Transverse colon (tissue), 4 donors: ENCODE data around the gene CADPS2. TPM values are rescaled to one million over a fixed set of nuclear protein-coding genes. Genes with fewer than 3 reads are reported as not detected.
A peak's percentile ranks its signal among the peaks of the same experiment; 100 is the strongest.
"Not testable (repeated sequence)": the region's sequence is repeated elsewhere in the genome, so short reads cannot be mapped to it uniquely, and the experiment has no call there.

ENCODE experiments used
- DNase-seq: peaks from one replicate; pipeline ENCODE4 v3.0.0-alpha.2; 2019
- H3K27ac ChIP-seq, 4 donors: fragments of 200-600 bp; sonication (generic); 2 replicates each; pipeline ENCODE4 v1.5.1; 2016 to 2018; ENCODE audit warnings: inconsistent platforms in 4 of 4
- H3K27me3 ChIP-seq: fragments of 200-600 bp; sonication (generic); 2 replicates; pipeline ENCODE4 v1.5.1; 2017; ENCODE audit warnings: inconsistent platforms
- H3K36me3 ChIP-seq, 4 donors: fragments of 200-600 bp; sonication (generic); 2 replicates each; pipeline ENCODE4 v1.5.1; 2017 to 2019; ENCODE audit warnings: inconsistent platforms in 4 of 4
- H3K4me1 ChIP-seq, 4 donors: fragments of 200-600 bp; sonication (generic); 2 replicates each; pipeline ENCODE4 v1.5.1; 2017 to 2020; ENCODE audit warnings: inconsistent platforms in 4 of 4
- H3K4me3 ChIP-seq, 4 donors: fragments of 200-600 bp; sonication (generic); 1 replicate in 1 of 4; 2 replicates in 3 of 4; pipeline versions ENCODE4 v1.5.1 to v1.6.1; 2017 to 2019; ENCODE audit warnings: inconsistent platforms in 4 of 4
- H3K9me3 ChIP-seq, 2 donors: fragments of 200-600 bp; sonication (generic); 2 replicates each; pipeline ENCODE4 v1.5.1; 2017 to 2019; ENCODE audit warnings: inconsistent platforms in 2 of 2
- CTCF ChIP-seq, 5 experiments: fragments of 200-600 bp in 3 of 5; fragments of 450-650 bp in 2 of 5; sonication (generic) in 3 of 5; IDR thresholded peaks; 1 replicate in 2 of 5; 2 replicates in 3 of 5; pipeline ENCODE4 v1.5.1; 2016 to 2017; ENCODE audit warnings: antibody characterized with exemption in 5 of 5, inconsistent platforms in 3 of 5, mild to moderate bottlenecking in 2 of 5, moderate library complexity in 1 of 5
- EP300 ChIP-seq: sonication (generic); formaldehyde crosslinking; IDR thresholded peaks from one replicate; pipeline ENCODE4 v1.6.1; 2017; ENCODE audit warnings: antibody characterized with exemption, low read depth
- POLR2A ChIP-seq: fragments of 450-650 bp; IDR thresholded peaks from one replicate; pipeline ENCODE4 v1.6.1; 2016; ENCODE audit warnings: antibody characterized with exemption, mild to moderate bottlenecking, moderate library complexity
- POLR2AphosphoS5 ChIP-seq, 3 donors: sonication (generic); formaldehyde crosslinking; IDR thresholded peaks; one replicate each; pipeline ENCODE4 v1.6.1; 2016; ENCODE audit warnings: antibody characterized with exemption in 3 of 3
- WGBS, 2 donors: methylation state at CpG; one replicate each; pipeline ENCODE4 v1.1.5; 2018; ENCODE audit warnings: low coverage in 1 of 2; 5-methylcytosine and 5-hydroxymethylcytosine counted together
- in situ Hi-C, 4 donors: fragments of 200-750 bp; cut with MboI; loops; one replicate each; pipeline versions ENCODE4 v1.15.0 to v1.15.1; 2017; ENCODE audit warnings: low sequenced_read_pairs in 3 of 4, low pct_ligation_motif_present in 1 of 4, low pct_unique_long_range_greater_than_20kb in 1 of 4
- intact Hi-C: fragments of 100-400 bp; cut with DNase I; formaldehyde crosslinking; loops from one replicate; pipeline ENCODE4 v1.15.1; 2023; ENCODE audit warnings: low total_unique reads
- total RNA-seq, 4 donors: library from RNA; depleted of rRNA; stranded (reverse); fragments of >200 nt; gene quantifications; one replicate each; pipeline ENCODE4 v1.1.0, GENCODE V29; 2016

The CADPS2 gene
- total RNA-seq, 4 donors from 2014 or later: 9.0 to 15.2 (median 12.6) TPM

GRCh38 chr7:122684504-122684903 is 201.8 kb downstream of the CADPS2 start:
- peaks cover 0 to 2% (median 0%) of the 10 kb centered on the region in 4 donors for H3K4me1 ChIP-seq
- H3K27me3 ChIP-seq: no peaks in the 10 kb centered on the region
- H3K36me3 ChIP-seq: no peaks in the 10 kb centered on the region
- WGBS, 2 donors: 66 to 80% methylated on average over 2 of the region's 2 CpGs
- H3K9me3 ChIP-seq: no peaks in the 10 kb centered on the region
- in situ Hi-C loops: loop anchor here in 1 of 4 donors (25.0 kb wide), 1 partner anchor 97 kb away; no protein-coding TSS in a partner anchor
- DNase-seq: no peak
- intact Hi-C loops: no loop called here
- no peak overlapping the region for H3K4me3 ChIP-seq
- TF ChIP-seq POLR2A (no peak), EP300 (no peak), POLR2AphosphoS5 (IDR thresholded peaks at IDR 0.05) (no peak), CTCF (IDR thresholded peaks at IDR 0.05) (no peak)
- H3K27ac ChIP-seq: no peak overlapping the region

- intact Hi-C loops (no loop called here), in situ Hi-C loops (loop anchor here in 1 of 4 donors (25.0 kb wide), 1 partner anchor 96 kb away; no protein-coding TSS in a partner anchor)
- Histone ChIP-seq H3K4me1 (peaks cover 0 to 5% (median 0%) of the 10 kb centered on the region in 4 donors), H3K27me3 (no peaks in the 10 kb centered on the region), H3K9me3 (no peaks in the 10 kb centered on the region), H3K27ac (no peak overlapping the region), H3K36me3 (no peaks in the 10 kb centered on the region), H3K4me3 (no peak overlapping the region)
- WGBS, 2 donors: 77 to 80% methylated on average over 4 to 8 of the region's 8 CpGs
- TF ChIP-seq POLR2AphosphoS5 (IDR thresholded peaks at IDR 0.05) (no peak), POLR2A (no peak), CTCF (IDR thresholded peaks at IDR 0.05) (no peak)
- DNase-seq: no peak
Observed at GRCh38 chr7:122682815-122683550, 203.3 kb downstream of the CADPS2 start.

GRCh38 chr7:122681186-122681585 is 205.1 kb downstream of the CADPS2 start:
- intact Hi-C loops, H3K27ac ChIP-seq: not testable (repeated sequence)
- WGBS, 2 donors: 93% methylated on average over 16 of the region's 16 CpGs; no CpG with 5 or more reads in 1 of the 2 donors

GRCh38 chr7:122679813-122680212 is 206.4 kb downstream of the CADPS2 start:
- H3K36me3 ChIP-seq: no peaks in the 10 kb centered on the region
- H3K4me1 ChIP-seq: peaks cover 0 to 5% (median 0%) of the 10 kb centered on the region in 4 donors
- in situ Hi-C loops: loop anchor here in 1 of 4 donors (25.0 kb wide), 1 partner anchor 93 kb away; no protein-coding TSS in a partner anchor
- DNase-seq: no peak
- H3K27me3 ChIP-seq: no peaks in the 10 kb centered on the region
- peak overlapping the region in 3 of 4 donors; percentile 47 to 62 (median 54) for H3K27ac ChIP-seq
- intact Hi-C loops: no loop called here
- no peak overlapping the region for H3K4me3 ChIP-seq
- TF ChIP-seq CTCF (IDR thresholded peaks at IDR 0.05) (no peak), POLR2A (no peak), POLR2AphosphoS5 (IDR thresholded peaks at IDR 0.05) (no peak), EP300 (no peak)
- 36 to 41% methylated on average over 1 of the region's 1 CpG for WGBS, 2 donors
- H3K9me3 ChIP-seq: no peaks in the 10 kb centered on the region

More at GRCh38 chr7:122681186-122681585, 205.1 kb downstream of the CADPS2 start:
- not testable (repeated sequence) for H3K9me3 ChIP-seq, H3K36me3 ChIP-seq, DNase-seq, H3K4me1 ChIP-seq, H3K4me3 ChIP-seq, H3K27me3 ChIP-seq
- in situ Hi-C loops: loop anchor here in 1 of 4 donors (25.0 kb wide), 1 partner anchor 94 kb away; no protein-coding TSS in a partner anchor
